Measurements from ENCODE around the gene FABP6. TPM values are rescaled to one million over a fixed set of nuclear protein-coding genes. Genes with fewer than 3 reads are reported as not detected.

Gene FABP6
- total and polyA plus RNA-seq, 9 of the 15 experiments (the other 6 are each of a cell fraction or from before 2014, with no cell fraction given): 0.11 to 0.33 (median 0.21) TPM; not detected in 4

GRCh38 chr5:160219356-160219755 lies 9.9 kb upstream of the FABP6 start:
- no peak overlapping the region for H3K9ac ChIP-seq (ENCODE audit: insufficient read depth in 1 of 2, low read depth in 2 of 2, low read length in 2 of 2)
- no peak for FAIRE-seq
- TF ChIP-seq ZNF282 (CRISPR knock-in tag; IDR thresholded peaks at IDR 0.05) (no peak), MGA (IDR thresholded peaks at IDR 0.05) (no peak), PPARD (CRISPR knock-in tag; IDR thresholded peaks at IDR 0.05) (no peak), ZNF398 (CRISPR knock-in tag; IDR thresholded peaks at IDR 0.05) (no peak), CBX5 (IDR thresholded peaks at IDR 0.05; ENCODE audit: borderline replicate concordance, low read depth) (no peak)
- intact Hi-C loops (cut with micrococcal nuclease): no loop called here
- no peaks in the 10 kb centered on the region for H4K20me1 ChIP-seq (replicated peaks; ENCODE audit: control insufficient read depth, insufficient read depth, low read length)
- H3K9me1 ChIP-seq (ENCODE audit: control insufficient read depth, insufficient read depth, low read length): no peaks in the 10 kb centered on the region
- no peak overlapping the region for H3K4me3 ChIP-seq
- H3K79me2 ChIP-seq (ENCODE audit: control insufficient read depth, insufficient read depth, low read length): no peaks in the 10 kb centered on the region
- no peak for ATAC-seq
- H2AFZ ChIP-seq (ENCODE audit: low read depth, low read length): no peak overlapping the region
- H3K36me3 ChIP-seq (ENCODE audit: control insufficient read depth, insufficient read depth, low read length): no peaks in the 10 kb centered on the region
- no TSS peak for BruUV-seq (replicated peaks)
- in situ Hi-C loops (cut with MboI): no loop called here
- POLR2A ChIA-PET: no interaction called here
- no peaks in the 10 kb centered on the region for H3K9me3 ChIP-seq (replicated peaks; ENCODE audit: control insufficient read depth, insufficient read depth, low read depth, low read length)
- H3K4me1 ChIP-seq (replicated peaks in 1 of 2; ENCODE audit: control insufficient read depth in 2 of 2, insufficient read depth in 2 of 2, low read length in 2 of 2): no peaks in the 10 kb centered on the region; a peak in 1 of 5 replicates
- H3K4me2 ChIP-seq (ENCODE audit: insufficient read depth, low read length): no peak overlapping the region
- H3K27ac ChIP-seq (ENCODE audit: extremely low read depth, low read depth, low read length): no peak overlapping the region
- peaks cover 14 to 31% of the 10 kb centered on the region in 2 experiments for H3K27me3 ChIP-seq (ENCODE audit: control insufficient read depth in 2 of 2, insufficient read depth in 2 of 2, low read length in 2 of 2)
- DNase-seq (ENCODE audit: extremely low read depth in 1 of 4, low spot score in 3 of 4): no peak
- 8% methylated on average over 4 of the region's 4 CpGs for WGBS (ENCODE audit: insufficient coverage, low coverage, missing lambda C conversion rate)
- CTCF ChIA-PET (ENCODE audit: low intra/inter-chr PET ratio): no interaction called here

All from K562 (cell line).